HG03565 (cell line): ENCODE results near the gene KRTAP5-6.

Experiments
- ATAC-seq: cut with Tn5 transposase; IDR thresholded peaks from one replicate; pipeline ENCODE4 v1.9.1; 2021; ENCODE audit warnings: mild to moderate bottlenecking, moderate library complexity; ENCODE audit not compliant: unreplicated experiment

KRTAP5-6 gene

DNA sequence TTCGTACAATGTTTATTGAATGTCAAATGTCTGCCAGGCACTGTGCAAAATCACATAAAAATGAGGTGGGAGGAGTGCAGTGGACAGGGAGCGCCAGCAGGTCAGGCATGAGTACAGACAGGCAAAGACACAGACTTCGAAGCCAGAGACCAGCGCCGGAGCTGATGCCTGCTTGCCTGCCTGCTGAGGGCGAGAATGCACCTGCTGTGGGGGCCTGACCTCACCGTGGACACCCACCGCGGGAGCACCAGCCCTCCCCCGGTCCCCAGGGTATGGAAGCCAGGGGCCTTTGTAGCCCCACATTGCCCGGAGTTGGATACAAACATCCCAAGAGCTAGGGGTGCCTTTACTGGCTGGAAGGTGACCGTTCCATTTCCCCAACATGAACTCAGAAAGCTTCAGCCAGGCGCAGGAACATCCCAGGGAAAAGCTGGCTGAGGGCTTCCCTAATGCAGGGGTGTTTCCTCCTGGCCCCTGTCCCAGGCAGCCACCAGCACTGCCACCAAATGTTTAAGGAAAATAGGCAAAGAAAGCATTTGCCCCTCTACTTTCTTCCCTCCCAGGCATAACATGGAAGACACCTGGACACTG lies 35.5 kb downstream of the KRTAP5-6 start:
- ATAC-seq, result no peak

DNA sequence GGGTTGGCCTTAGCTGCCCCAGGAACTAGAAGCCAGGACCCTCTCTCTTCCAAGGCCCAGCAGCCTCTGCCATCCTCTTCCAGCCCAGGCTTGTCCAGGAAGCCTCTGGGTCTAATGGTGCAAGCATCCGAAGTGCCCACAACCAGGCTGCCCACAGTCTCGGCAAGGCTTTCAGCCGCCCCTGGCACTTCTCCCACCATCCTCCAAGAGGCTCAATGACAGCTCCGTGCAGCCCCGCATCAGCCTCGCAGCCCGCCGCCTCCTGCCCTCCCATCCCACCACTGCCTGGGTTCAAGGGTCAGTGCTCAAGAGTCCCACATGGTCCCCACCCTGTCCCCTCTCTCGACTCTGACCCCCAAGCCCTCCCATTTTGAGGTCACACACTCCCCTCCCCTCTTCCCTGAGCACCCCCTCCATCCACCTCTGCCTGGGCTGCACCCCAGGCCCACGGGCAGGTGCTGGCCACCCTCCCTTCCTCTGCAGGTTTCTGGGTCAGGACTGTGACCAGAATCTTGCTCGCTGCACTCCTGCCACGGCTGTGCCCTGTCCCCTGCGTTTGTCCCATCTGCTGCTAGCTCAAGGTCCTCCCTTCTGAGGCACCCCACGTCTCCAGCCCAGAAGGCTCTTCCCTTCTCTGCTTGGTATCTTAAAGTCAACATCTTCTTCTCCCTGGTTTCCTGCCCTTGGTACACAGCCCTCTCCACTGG lies 36.2 kb downstream of the KRTAP5-6 start:
- no peak for ATAC-seq

DNA sequence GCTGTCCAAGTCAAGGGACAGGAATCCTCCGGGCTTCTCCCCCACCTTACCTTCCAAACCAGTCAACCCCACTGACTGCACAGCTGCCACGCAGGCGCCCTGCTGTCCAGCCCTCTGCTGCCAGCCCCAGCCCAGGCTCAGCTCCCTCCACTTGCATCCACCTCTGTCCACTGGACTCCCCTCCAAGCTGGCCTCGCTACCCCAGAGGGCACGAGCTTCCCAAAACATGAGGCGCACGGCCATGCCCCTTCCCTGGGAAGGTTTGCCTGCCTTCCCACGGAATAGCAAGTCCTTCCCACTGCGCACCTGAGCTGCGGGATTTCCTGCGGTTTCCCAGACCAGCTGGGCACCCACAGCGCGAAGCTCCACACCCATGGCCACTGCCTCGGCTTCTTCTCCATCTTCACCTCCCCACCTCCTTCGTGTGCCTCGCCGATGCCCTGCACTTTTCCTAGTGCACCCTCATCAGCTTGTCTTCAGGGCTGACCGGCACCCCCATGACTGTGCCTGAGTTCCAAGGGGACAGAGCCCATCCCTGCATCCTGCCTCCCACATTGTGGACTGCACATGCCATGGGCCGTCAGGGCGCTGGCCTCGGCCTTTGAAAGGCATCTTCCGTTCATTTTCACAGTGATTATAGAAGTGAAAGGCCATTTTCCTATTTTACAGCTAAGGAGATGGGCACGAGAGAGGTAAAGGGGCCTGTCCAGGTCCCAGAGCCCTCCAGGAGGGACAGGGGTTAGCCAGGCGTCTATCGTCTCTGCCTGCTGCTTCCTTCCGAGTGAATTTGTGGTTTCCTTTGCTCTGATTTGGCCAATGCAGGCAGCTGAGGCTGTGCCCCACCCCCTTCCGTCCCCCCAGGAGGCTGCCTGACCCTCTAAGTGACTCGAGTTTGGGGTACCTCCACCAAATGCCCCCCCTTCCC lies 37.0 kb downstream of the KRTAP5-6 start:
- ATAC-seq, result no peak

DNA sequence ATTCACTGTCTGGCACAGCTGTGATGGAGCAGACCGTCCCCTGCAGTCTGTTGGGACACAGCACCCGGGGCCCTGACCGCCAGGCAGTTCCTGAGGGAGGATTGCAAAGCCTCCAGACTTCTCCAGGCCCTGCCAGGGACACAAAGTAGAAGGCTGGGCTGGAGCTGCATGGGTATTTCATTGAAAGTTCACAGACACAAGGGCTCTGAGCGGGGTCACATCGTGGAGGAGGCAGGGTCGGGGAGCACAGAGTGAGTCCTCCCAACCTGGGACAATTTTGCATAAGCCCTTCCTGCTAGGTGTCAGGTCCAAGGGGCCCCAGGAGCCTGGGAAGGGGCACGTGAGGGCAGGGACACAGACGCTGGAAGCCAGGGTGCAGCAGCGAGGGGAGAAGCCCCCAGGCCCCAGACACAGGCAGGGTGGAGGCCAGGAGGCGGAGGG lies 37.7 kb downstream of the KRTAP5-6 start:
- ATAC-seq, result no peak

DNA sequence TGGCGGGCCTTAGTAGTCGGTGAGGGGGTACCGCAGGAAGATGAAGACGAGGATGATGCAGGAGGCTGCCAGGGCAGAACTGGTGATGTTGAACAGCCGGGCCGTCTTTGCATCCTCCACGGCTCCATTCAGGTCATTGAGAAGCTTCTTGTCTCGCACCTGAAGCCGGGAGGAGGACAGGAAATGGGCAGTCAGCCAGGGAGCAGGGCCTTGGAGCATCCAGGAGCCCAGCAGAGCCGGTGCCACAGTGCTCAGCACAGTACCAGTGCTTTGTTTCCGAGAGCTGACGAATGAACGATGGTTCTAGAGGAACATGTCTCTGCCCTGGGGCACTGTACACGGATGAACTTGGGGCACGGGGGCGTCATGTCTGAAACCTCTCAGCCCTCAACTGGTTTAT lies 38.3 kb downstream of the KRTAP5-6 start:
- ATAC-seq, result no peak

DNA sequence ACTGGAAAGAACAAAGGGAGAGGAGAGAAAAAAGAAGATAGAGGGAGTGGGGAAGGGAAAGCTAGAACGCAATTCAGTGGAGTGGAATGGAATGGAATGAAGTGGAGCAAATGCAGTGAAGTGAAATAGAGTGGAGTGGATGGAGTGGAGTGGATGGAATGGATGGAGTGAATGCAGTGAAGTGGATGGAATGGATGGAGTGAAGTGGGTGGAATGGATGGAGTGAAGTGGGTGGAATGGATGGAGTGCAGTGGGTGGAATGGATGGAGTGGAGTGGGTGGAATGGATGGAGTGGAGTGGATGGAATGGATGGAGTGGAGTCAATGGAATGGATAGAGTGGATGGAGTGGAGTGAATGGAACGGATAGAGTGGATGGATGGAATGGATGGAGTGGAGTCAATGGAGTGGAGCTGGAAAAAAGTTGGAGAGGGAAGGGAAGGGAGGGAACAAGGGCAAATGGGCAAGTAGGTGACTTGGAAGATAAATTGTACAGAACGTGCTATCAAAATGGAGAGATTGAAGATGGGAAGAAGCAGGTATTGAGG lies 39.5 kb downstream of the KRTAP5-6 start:
- ATAC-seq, result no peak

DNA sequence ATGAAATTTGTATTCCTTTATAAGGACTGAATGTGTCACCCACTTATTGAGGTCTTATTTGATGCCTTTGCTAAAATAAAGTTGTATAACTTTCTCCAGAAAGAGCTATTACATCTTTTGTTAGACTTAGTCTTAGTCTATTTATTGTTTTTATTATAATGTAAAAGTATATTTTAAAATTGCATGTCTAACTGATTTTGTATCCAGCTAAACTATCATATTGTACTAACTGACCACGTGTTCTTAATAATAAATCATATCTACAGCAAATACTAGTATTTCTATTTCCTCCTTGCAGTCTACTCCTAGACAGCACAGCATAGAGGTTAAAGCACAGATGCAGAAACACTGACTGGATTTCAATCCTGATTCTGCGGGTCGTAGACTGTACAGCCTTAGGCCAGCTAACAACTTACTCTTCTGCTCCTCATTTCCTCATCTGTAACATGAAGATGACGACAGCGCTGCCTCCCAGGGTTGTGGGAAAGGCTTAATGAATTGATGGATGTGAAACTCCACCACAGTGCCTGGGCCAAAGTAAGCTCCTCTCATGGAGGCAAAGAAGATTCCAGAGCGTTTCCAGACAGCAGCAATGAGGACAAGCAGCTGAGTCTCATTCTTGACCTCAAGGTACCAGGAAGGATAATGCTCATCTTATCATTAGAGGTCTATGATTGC lies 40.2 kb downstream of the KRTAP5-6 start:
- ATAC-seq, result no peak

DNA sequence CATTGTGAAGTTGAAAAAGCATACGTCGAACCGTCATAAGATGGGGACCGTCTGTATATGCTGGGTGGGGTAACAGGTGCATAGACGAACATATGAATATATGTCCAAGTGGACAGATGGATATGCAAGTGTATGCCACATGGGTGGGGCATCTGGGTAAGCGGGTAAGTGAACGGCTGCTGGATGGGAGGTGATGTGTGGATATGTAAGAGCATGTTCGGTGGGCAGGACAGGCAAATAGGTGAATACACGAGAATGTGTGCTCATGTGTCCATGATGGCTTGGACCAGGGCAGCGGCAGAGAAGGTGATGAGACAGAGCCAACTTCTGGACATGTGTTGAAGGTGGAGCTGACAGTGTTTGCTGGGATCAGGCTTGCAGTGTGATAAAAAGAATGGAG lies 41.4 kb downstream of the KRTAP5-6 start:
- no peak for ATAC-seq

DNA sequence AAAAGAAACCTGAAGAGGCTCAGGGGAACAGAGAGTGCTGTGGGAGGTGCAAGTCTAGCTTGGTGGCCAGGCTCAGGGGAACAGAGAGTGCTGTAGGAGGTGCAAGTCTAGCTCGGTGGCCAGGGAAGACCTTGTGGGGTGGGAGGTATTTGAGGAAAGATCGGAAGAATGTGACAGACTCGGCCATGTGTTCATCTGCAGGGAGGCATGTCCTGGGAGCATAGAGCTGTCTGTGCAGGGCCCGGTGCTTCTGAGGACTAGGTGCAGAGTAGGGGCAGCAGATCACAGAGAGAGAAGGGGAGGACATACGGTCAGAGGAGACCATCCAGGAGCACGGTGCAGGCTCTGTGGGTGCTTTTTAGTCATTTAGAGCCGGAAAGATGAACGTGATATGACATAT lies 42.6 kb downstream of the KRTAP5-6 start:
- ATAC-seq, result no peak

DNA sequence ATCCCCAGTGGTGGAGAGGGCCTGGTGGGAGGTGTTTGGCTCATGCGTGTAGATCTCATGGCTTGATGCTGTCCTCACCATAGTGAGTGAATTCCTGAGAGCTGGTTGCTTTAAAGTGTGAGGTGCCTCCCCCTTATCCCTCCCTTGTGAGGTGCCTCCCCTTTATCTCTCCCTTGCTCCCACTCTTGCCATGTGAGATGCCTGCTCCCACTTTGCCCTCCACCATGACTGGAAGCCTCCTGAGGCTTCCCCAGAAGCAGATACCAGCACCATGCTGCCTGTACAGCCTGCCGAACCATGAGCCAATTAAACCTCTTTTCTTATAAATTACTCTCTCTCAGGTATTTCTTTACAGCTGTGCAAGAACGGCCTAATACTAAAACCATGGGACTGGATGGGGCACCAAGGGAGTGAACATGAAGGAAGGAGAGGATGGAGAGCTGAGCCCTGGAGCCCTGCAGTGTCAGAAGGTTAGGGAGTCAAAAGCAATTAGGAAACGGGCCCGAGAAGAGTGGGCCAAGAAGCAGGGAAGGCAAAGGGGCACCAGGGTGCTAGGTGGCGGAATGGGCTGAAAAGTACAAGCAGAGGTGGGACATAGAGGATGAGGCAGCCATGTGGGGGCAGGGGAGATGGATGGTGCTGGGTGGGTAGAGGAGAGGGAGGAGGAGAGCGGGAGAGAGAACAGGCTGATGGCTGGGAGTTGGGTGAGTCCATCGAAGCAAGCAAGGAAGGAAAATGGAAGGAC lies 44.0 kb downstream of the KRTAP5-6 start:
- ATAC-seq, result no peak

DNA sequence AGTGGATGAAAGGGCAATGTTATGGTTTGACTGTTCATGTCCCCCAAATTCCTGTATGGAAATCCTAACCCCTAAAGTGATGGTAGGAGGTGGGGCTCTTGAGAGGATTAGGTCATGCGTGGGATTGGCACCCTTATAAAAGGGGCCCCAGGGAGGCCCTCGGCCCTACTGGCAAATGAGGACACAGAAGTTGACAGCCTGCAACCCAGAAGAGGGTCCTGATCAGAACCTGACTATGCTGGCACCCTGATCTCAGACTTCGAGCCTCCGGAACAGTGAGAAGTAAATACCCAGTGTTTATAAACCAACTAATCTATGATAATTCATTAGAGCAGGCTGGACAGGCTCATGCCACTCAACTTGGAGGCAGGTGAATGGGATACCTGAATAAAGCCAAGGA lies 44.7 kb downstream of the KRTAP5-6 start:
- no peak for ATAC-seq

DNA sequence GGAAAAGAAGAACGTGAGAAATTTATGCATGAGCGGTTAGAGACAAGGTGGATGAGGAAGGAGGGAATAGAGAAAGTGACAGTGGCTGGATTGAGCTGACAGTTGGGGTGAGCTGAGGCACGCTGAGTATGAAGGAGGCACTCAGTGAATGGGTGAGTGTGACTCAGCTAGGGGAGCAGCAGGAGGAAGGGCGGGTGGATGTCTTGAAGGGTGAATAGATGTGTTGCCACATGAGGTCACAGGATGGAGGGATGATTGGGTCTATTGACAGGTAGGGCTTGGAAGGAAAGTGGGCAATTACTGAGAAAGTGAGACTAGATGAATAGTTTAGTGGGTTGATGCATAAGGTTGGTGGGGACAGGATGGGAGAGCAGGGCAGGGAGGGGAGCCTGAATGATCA lies 45.4 kb downstream of the KRTAP5-6 start:
- no peak for ATAC-seq

DNA sequence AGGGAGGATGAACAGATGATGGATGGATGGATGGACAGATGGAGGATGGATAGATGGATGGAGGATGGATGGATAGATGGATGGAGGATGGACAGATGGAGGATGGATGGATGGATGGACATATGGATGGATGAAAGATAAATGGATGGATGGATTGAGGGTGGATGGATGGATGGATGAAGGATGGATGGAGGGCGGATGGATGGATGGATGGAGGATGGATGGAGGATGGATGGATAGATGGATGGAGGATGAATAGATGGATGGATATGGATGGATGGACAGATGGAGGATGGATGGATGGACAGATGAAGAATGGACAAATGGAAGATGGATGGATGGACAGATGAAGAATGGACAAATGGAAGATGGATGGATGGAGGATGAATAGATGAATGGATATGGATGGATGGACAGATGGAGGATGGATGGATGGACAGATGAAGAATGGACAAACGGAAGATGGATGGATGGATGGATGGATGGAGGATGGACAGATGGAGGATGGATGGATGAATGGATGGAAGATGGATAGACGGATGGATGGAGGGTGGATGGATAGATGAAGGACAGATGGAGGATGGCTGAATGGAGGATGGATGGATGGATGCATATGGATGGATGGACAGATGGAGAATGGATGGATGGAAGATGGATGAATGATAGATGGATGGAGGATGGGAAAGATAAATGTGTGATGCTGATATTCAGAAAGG lies 46.0 kb downstream of the KRTAP5-6 start:
- ATAC-seq, result no peak

DNA sequence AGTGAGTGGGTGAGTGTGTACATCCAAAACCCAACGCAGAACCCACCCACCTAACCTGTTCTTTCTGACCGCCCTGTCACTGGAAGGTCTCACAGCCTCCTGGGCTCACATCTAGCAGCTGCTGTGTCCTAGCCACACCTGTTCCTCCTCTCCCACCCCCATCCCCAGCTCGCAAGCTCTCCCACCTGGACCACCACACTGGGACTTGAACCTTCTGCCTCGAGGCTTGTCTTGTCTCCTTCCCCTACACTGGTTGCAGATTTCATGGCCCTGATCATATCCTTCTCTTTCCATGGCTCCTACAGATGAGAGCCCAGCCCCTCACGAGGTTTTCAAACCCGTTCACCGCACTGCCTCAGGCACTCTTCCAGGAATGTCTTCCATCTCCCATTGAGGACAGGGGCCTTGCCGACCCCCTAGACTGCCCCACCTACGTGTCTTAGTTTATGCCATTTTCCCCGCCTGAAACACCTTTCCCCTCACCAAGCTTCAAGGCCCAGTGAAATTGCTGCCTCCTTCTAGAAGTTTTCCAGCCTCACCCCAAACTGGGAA lies 46.7 kb downstream of the KRTAP5-6 start:
- ATAC-seq, result no peak

DNA sequence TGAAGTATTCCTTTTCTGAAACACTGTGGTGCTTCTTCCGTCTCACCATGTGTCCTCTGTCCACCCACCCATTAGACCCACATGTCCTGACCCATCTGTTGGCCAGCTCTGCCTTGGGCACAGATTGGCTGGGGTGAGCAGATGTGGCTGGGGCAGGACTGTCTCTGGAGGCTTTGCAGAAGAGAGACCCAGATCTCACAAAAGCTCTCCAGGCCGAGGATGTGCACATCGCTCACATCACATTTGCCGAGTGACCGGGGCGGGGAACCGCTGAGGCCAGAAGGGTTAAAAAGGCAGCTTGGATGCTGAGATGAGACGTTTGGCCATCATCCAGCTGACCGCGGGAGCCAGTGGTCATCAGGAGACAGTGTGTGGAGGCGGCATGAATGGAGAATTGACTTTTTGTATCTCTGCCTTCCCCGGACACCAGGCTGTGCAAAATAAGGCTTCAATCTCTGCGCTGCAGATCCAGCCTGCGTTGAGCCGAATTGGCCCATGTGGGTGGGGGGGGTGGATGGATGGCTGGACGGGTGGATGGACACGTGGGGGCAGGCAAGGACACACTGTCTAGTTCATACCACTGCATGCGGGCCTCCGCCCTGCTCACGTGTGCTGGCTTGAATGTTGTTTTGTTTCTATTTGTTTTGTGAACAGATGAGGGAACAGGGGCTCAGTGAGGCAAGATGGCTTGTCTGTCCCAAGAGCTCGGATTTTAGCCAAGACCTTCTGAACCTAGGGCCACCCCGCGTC lies 47.3 kb downstream of the KRTAP5-6 start:
- no peak for ATAC-seq

DNA sequence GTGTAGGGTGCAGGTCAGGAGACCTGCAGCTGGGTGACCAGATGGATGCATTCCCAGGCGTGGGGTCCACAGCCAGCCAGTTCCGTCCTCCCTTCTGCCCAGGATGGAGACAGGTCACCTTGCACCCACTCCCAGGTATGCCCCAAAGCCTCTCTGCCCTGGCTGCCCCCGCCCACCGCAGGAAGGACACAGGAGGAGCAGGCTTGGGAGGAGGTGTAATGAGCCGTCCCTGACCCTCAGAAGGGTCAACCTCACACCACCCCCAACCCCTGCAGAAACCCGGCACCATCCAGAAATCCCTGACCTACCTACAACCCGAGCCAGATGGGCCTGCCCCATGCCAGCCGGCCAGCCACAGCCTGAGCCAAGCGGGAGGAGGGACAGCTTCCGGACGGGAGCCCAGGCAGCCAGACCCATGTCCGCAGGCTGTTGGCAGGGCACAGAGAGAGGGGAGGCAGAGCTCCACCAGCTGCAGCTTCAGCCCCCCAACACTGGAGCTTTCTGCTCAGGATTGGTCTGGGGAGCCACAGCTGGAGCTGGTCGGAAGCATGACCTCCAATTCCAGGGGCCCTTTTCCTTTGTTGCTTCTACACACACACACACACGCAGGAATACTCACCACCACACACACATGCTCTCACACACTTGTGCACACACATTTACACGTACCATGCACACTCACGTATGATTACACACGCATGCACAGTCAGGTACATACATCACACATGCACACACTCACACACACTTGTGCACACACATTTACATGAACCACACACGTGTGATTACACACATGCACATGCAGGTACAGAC lies 48.1 kb downstream of the KRTAP5-6 start:
- no peak for ATAC-seq

DNA sequence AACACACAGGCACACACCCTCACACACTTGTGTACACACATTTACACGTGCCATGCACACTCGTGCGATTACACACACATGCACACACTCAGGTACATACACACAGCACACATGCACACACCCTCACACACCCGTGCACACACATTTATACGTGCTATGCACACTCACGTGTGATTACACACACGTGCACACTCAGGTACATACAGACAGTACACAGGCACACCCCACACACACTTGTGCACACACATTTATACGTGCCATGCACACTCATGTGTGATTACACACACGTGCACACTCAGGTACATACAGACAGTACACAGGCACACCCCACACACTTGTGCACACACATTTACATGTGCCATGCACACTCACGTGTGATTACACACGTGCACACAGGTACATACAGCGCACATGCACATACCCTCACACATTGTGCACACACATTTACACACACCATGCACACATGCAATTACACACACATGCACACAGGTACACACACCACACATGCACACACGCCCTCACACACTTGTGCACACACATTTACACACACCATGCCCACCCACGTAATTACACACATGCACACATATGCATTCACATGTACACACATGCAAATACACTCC lies 48.8 kb downstream of the KRTAP5-6 start:
- no peak for ATAC-seq
